Neural cell (in vitro differentiated cells): ENCODE data around the gene ROM1. TPM values are rescaled to one million over a fixed set of nuclear protein-coding genes. Genes with fewer than 3 reads are reported as not detected.

Experiments used
- H2AFZ ChIP-seq: fragments of 200-600, 300-800 bp; sonication (generic), shearing (Covaris generic); 2 replicates; pipeline ENCODE4 v1.6.0; 2014; ENCODE audit warnings: low read depth, mild to moderate bottlenecking, antibody characterized with exemption, low read length, moderate library complexity
- H3F3A ChIP-seq: fragments of 200-600 bp; shearing (Covaris generic); 2 replicates; pipeline ENCODE4 v1.6.1; 2016; ENCODE audit warnings: mild to moderate bottlenecking, moderate library complexity, mixed read lengths, antibody characterized with exemption, low read length; ENCODE audit not compliant: insufficient read depth, poor library complexity, severe bottlenecking
- H3K27ac ChIP-seq: fragments of 200-600, 300-800 bp; sonication (generic), shearing (Covaris generic); 2 replicates; pipeline ENCODE4 v1.5.1; 2014; ENCODE audit warnings: mild to moderate bottlenecking, low read length, moderate library complexity
- H3K27me3 ChIP-seq: fragments of 300-800, 200-600 bp; sonication (generic), shearing (Covaris generic); 2 replicates; pipeline ENCODE4 v1.6.0; 2014; ENCODE audit warnings: mild to moderate bottlenecking, low read depth, low read length, moderate library complexity; ENCODE audit not compliant: insufficient read depth
- H3K36me3 ChIP-seq: fragments of 300-800, 200-600 bp; sonication (generic), shearing (Covaris generic); 2 replicates; pipeline ENCODE4 v1.5.1; 2014; ENCODE audit warnings: mild to moderate bottlenecking, antibody characterized with exemption, low read length, moderate library complexity; ENCODE audit not compliant: insufficient read depth
- H3K4me2 ChIP-seq: fragments of 300-800, 200-600 bp; sonication (generic), shearing (Covaris generic); 2 replicates; pipeline ENCODE4 v1.6.0; 2014; ENCODE audit warnings: mild to moderate bottlenecking, low read length
- H3K4me3 ChIP-seq: fragments of 300-800, 200-600 bp; sonication (generic), shearing (Covaris generic); 2 replicates; pipeline ENCODE4 v1.5.1; 2014; ENCODE audit warnings: mild to moderate bottlenecking, low read length, moderate library complexity
- H3K79me2 ChIP-seq: fragments of 200-600 bp; shearing (Covaris generic); replicated peaks from 2 replicates; pipeline ENCODE4 v1.6.0; 2014; ENCODE audit warnings: mild to moderate bottlenecking, low read length, moderate library complexity; ENCODE audit not compliant: insufficient read depth
- H3K9ac ChIP-seq: fragments of 300-800, 200-600 bp; sonication (generic), shearing (Covaris generic); 2 replicates; pipeline ENCODE4 v1.6.1; 2016; ENCODE audit warnings: mild to moderate bottlenecking, low read length, mixed read lengths
- H3K9me2 ChIP-seq: fragments of 200-600 bp; shearing (Covaris generic); 2 replicates; pipeline ENCODE4 v1.6.1; 2016; ENCODE audit warnings: mild to moderate bottlenecking, low read length, mixed read lengths; ENCODE audit not compliant: insufficient read depth
- H3K9me3 ChIP-seq: fragments of 200-600, 300-800 bp; sonication (generic), shearing (Covaris generic); 2 replicates; pipeline ENCODE4 v1.6.1; 2016; ENCODE audit warnings: mild to moderate bottlenecking, mixed run types, low read length, moderate library complexity, mixed read lengths
- H4K20me1 ChIP-seq: fragments of 200-600 bp; shearing (Covaris generic); 2 replicates; pipeline ENCODE4 v1.6.1; 2016; ENCODE audit warnings: mild to moderate bottlenecking, mixed run types; ENCODE audit not compliant: insufficient read depth
- EP300 ChIP-seq: fragments of 450-650 bp; conservative IDR thresholded peaks from 2 replicates; pipeline ENCODE4 v1.6.1; 2014; ENCODE audit warnings: antibody characterized with exemption, mild to moderate bottlenecking, moderate library complexity; ENCODE audit not compliant: poor library complexity, severe bottlenecking
- EZH2 ChIP-seq: fragments of 200-600, 300-800 bp; shearing (Covaris generic), sonication (generic); IDR thresholded peaks from 2 replicates; pipeline ENCODE4 v1.6.1; 2014; ENCODE audit warnings: antibody characterized with exemption, low read length, borderline replicate concordance, mild to moderate bottlenecking; ENCODE audit not compliant: insufficient read depth, poor library complexity, severe bottlenecking
- MXI1 ChIP-seq: fragments of 450-650 bp; conservative IDR thresholded peaks from 2 replicates; pipeline ENCODE4 v1.6.1; 2014; ENCODE audit warnings: antibody characterized with exemption, mild to moderate bottlenecking; ENCODE audit not compliant: poor library complexity, severe bottlenecking
- POLR2AphosphoS5 ChIP-seq: IDR thresholded peaks from 2 replicates; pipeline ENCODE4 v1.6.1; 2012
- RAD21 ChIP-seq: fragments of 450-650 bp; conservative IDR thresholded peaks from 2 replicates; pipeline ENCODE4 v1.6.1; 2014; ENCODE audit warnings: antibody characterized with exemption, mild to moderate bottlenecking, moderate library complexity
- REST ChIP-seq: IDR thresholded peaks from 2 replicates; pipeline ENCODE4 v1.6.1; 2012; ENCODE audit warnings: borderline replicate concordance
- SMC3 ChIP-seq: fragments of 450-650 bp; conservative IDR thresholded peaks from 2 replicates; pipeline ENCODE4 v1.6.1; 2014; ENCODE audit warnings: antibody characterized with exemption, mild to moderate bottlenecking, moderate library complexity; ENCODE audit not compliant: poor library complexity
- TAF1 ChIP-seq: IDR thresholded peaks from 2 replicates; pipeline ENCODE4 v1.6.1; 2012; ENCODE audit warnings: low read depth
- polyA plus RNA-seq: library from polyadenylated mRNA; depleted of rRNA; stranded (reverse); fragments of >200 nt; gene quantifications from 2 replicates; pipeline ENCODE4 v1.2.3, GENCODE V29; 2014
- TF ChIP-seq, protein P1 (sequence below): fragments of 450-650 bp; IDR thresholded peaks from 2 replicates; pipeline ENCODE4 v1.5.1; 2014; ENCODE audit warnings: antibody characterized with exemption, mild to moderate bottlenecking, moderate library complexity; ENCODE audit not compliant: poor library complexity, severe bottlenecking

The ROM1 gene
- polyA plus RNA-seq, 1 donor from 2014 or later: 0.31 TPM

DNA sequence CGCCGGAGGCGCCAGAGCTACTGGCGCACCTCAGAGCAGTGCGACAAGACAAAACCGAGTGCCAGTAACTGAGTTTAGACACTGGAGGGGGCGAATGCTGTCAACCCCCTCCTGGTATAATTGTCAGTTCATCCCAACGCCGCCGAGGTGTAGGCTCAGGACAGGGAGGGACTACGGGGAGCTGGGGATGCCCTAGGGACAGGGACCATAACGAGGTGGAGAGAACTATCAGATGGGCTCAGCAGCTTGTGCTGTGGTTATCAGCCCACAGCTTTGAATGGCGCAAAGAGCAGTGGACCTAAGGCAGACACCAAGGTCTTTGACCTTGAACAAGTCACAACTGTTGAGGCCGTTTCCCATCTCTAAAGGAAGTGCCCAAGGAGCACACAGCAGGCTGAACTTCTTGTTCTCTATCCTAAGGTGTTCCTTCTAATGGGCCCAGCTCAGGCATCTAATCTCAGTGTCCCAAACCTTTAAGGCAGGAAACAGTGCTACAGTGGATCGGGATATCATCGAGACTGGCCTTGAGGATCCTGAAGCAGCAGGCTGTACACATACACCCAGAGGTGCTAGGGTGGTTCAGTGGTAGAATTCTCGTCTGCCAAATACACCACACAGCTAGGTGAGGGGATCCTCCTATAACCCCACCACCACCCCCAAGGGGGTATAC lies 20.8 kb upstream of the ROM1 start:
- Histone ChIP-seq H3K27ac (peak overlapping the region; percentile 96), H3K9me2 (no peaks in the 10 kb centered on the region), H4K20me1 (no peaks in the 10 kb centered on the region), H3K79me2 (peaks cover 11% of the 10 kb centered on the region), H2AFZ (peak overlapping the region; percentile 67), H3K27me3 (no peaks in the 10 kb centered on the region), H3K9me3 (no peaks in the 10 kb centered on the region), H3F3A (peaks cover 7% of the 10 kb centered on the region), H3K36me3 (peaks cover 7% of the 10 kb centered on the region), H3K4me3 (peak overlapping the region; percentile 81), H3K4me2 (peak overlapping the region; percentile 82), H3K9ac (peak overlapping the region; percentile 94)
- TF ChIP-seq, protein P1, sequence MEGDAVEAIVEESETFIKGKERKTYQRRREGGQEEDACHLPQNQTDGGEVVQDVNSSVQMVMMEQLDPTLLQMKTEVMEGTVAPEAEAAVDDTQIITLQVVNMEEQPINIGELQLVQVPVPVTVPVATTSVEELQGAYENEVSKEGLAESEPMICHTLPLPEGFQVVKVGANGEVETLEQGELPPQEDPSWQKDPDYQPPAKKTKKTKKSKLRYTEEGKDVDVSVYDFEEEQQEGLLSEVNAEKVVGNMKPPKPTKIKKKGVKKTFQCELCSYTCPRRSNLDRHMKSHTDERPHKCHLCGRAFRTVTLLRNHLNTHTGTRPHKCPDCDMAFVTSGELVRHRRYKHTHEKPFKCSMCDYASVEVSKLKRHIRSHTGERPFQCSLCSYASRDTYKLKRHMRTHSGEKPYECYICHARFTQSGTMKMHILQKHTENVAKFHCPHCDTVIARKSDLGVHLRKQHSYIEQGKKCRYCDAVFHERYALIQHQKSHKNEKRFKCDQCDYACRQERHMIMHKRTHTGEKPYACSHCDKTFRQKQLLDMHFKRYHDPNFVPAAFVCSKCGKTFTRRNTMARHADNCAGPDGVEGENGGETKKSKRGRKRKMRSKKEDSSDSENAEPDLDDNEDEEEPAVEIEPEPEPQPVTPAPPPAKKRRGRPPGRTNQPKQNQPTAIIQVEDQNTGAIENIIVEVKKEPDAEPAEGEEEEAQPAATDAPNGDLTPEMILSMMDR: peak; percentile 12
- TF ChIP-seq MXI1: no peak

- H3K27me3 ChIP-seq: no peaks in the 10 kb centered on the region
- H3K9ac ChIP-seq: peak overlapping the region; percentile 94
- H4K20me1 ChIP-seq: no peaks in the 10 kb centered on the region
- no peaks in the 10 kb centered on the region for H3K9me2 ChIP-seq
- no peak overlapping the region for H3K4me2 ChIP-seq
- H3K36me3 ChIP-seq: peaks cover 7% of the 10 kb centered on the region
- H3K79me2 ChIP-seq: peaks cover 12% of the 10 kb centered on the region
- peaks cover 7% of the 10 kb centered on the region for H3F3A ChIP-seq
- H3K4me3 ChIP-seq: peak overlapping the region; percentile 81
- peak overlapping the region; percentile 96 for H3K27ac ChIP-seq
- TF ChIP-seq EP300: no peak
- TF ChIP-seq TAF1: no peak
- TF ChIP-seq REST: no peak
- TF ChIP-seq RAD21: no peak
- H3K9me3 ChIP-seq: no peaks in the 10 kb centered on the region
- H2AFZ ChIP-seq: no peak overlapping the region
These were observed 20.1 kb upstream of the ROM1 start for GRCh38 chr11:62592989-62593421.

- Histone ChIP-seq H3K79me2 (peaks cover 16% of the 10 kb centered on the region), H3K27me3 (no peaks in the 10 kb centered on the region), H3K27ac (no peak overlapping the region), H3K4me2 (no peak overlapping the region), H3K9me3 (no peaks in the 10 kb centered on the region), H3F3A (peaks cover 7% of the 10 kb centered on the region), H4K20me1 (no peaks in the 10 kb centered on the region), H2AFZ (no peak overlapping the region), H3K4me3 (no peak overlapping the region), H3K9me2 (no peaks in the 10 kb centered on the region), H3K9ac (no peak overlapping the region), H3K36me3 (peaks cover 7% of the 10 kb centered on the region)
- peak; percentile 47 for TF ChIP-seq SMC3
- no peak for TF ChIP-seq EZH2
- no peak for TF ChIP-seq REST
- TF ChIP-seq TAF1: no peak
- TF ChIP-seq, protein P1: peak; percentile 47
- TF ChIP-seq EP300: no peak
- peak; percentile 22 for TF ChIP-seq RAD21
- TF ChIP-seq POLR2AphosphoS5: no peak
These were observed 19.5 kb upstream of the ROM1 start for GRCh38 chr11:62593434-62594044.
